ENCODE measurements around the gene MEIOB.

MEIOB gene

DNA sequence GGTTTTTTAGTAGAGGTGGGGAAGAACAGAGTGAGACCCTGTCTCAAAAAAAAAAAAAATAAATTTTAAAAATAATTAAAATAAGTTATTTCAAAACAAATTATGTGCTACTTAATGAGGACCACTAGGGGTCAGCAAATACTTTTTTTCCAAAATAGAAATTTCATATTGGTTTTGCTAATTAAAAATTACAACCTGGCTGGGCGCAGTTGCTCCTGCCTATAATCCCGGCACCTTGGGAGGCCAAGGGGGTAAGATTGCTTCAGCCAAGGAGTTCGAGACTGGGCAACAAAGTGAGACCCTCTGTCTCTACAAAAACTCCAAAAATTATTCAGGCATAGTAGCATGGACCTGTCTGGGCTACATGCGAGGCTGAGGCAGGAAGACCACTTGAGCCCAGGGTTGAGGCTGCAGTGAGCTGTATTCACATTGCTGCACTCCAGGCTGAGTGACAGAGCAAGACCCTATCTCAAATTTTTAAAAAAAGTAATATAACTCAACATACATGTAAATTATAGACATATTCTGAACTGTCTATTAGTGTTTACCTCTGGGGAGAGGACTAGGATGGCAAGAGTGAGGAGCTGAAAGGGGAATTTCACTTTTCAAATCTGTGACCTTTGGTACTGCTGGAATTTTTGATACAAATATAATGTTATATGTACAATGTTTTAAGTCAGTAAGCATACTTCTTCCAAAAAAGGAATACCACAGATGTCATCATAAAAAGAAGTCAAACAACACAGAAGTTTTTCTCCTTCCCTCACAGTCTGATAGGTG lies 8.1 kb downstream of the MEIOB start:
- H3K4me3 ChIP-seq (ENCODE audit: low read depth, low read length) = no peak overlapping the region
- in situ Hi-C loops (cut with HindIII; ENCODE audit: low sequenced_read_pairs) = no loop called here
- peak; percentile 23 for DNase-seq (ENCODE audit: low read depth)
- TF ChIP-seq, protein P1, sequence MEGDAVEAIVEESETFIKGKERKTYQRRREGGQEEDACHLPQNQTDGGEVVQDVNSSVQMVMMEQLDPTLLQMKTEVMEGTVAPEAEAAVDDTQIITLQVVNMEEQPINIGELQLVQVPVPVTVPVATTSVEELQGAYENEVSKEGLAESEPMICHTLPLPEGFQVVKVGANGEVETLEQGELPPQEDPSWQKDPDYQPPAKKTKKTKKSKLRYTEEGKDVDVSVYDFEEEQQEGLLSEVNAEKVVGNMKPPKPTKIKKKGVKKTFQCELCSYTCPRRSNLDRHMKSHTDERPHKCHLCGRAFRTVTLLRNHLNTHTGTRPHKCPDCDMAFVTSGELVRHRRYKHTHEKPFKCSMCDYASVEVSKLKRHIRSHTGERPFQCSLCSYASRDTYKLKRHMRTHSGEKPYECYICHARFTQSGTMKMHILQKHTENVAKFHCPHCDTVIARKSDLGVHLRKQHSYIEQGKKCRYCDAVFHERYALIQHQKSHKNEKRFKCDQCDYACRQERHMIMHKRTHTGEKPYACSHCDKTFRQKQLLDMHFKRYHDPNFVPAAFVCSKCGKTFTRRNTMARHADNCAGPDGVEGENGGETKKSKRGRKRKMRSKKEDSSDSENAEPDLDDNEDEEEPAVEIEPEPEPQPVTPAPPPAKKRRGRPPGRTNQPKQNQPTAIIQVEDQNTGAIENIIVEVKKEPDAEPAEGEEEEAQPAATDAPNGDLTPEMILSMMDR (IDR thresholded peaks at IDR 0.05; ENCODE audit: low read depth, low read length, missing control alignments) = peak; percentile 28

DNA sequence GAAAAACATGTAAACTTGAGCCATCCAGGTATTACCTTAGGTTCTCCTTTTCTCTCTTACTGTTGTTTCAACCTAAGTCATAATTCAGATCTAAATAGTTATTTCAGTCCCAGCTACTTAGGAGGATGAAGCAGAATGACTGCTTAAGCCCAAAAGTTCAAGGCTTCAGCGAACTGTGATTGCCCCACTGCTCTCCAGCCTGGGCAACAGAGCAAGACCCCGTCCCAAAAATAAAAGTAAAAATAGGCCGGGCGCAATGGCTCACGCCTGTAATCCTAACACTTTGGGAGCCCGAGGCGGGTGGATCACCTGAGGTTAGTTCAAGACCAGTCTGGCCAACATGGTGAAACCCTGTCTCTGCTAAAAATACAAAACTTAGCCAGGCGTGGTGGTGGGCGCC lies 9.6 kb downstream of the MEIOB start:
- DNase-seq (ENCODE audit: low read depth) = no peak
- TF ChIP-seq, protein P1 (IDR thresholded peaks at IDR 0.05; ENCODE audit: low read depth, low read length, missing control alignments) = no peak
- H3K4me3 ChIP-seq (ENCODE audit: low read depth, low read length) = no peak overlapping the region
- in situ Hi-C loops (cut with HindIII; ENCODE audit: low sequenced_read_pairs) = no loop called here

DNA sequence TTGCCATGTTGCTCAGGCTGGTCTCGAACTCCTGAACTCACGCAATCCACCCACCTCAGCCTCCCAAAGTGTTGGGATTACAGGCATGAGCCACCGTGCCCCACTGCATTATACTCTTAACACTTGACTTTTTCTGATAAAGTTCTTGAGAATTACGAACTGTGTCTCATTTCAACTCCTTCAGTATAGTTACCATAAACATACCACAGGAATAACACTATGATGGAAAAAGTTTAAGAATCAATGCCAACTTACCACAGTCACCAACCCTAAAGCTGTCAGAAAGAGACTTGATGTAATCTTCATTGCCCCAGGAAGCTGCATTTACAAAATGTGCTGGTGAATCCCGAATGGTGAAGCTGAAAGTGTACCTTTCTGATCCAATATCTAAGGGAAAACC lies 10.2 kb downstream of the MEIOB start:
- DNase-seq (ENCODE audit: low read depth) = no peak
- TF ChIP-seq, protein P1 (IDR thresholded peaks at IDR 0.05; ENCODE audit: low read depth, low read length, missing control alignments) = no peak
- H3K4me3 ChIP-seq (ENCODE audit: low read depth, low read length) = no peak overlapping the region
- in situ Hi-C loops (cut with HindIII; ENCODE audit: low sequenced_read_pairs) = no loop called here

DNA sequence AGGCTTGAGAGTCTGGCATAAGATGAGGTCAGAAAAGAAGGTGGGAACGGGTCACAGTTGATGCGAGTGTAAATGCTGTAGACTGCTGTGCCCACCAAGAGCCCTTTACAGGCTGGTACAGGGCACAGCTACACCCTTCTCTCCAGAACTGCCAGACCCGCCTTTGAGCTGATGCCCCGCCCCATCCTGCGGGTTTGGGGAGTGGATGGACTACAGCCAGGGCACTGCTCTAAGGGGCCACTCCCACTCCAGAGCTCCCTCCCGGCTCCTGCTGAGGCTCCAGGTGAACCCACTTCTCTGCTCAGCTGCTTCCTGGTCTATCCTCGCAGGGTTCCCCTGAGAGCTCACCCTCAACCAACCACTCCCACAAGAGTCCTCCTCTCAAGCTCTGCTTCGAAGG lies 12.3 kb downstream of the MEIOB start:
- DNase-seq (ENCODE audit: low read depth) = no peak
- TF ChIP-seq, protein P1 (IDR thresholded peaks at IDR 0.05; ENCODE audit: low read depth, low read length, missing control alignments) = no peak
- in situ Hi-C loops (cut with HindIII; ENCODE audit: low sequenced_read_pairs) = no loop called here
- H3K4me3 ChIP-seq (ENCODE audit: low read depth, low read length) = no peak overlapping the region

DNA sequence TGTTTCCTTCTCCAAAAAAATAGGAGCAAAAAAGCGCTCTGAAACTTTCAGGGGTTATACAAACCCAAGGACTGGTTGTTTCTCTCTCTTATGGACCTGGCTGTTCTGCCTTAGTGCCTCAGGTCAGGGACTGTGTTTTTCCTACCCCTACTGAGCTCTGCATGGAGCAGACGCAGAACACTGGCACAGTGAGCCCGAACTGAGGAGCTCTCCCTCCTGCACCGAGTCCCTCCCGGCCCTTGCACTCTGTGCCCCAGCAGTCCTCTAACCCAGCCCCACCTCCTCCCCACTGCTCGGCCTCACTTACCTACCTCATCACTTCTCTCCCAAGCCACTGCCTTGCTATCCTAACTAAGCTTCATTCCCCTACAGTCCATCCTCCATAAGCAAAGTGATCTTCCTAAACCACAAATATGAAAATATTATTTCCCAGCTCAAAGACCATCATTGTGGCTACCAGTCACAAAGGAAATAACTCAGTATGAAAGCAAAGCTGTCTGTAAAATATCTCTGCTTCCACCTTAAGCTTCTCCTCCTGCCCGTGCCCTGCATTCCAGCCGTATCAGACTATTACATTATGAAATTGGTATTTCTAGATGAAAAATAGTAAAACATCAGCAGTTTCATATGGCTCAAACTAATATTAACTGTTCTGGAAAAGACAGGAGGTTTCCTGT lies 13.6 kb downstream of the MEIOB start:
- DNase-seq (ENCODE audit: low read depth) = peak; percentile 4
- TF ChIP-seq, protein P1 (IDR thresholded peaks at IDR 0.05; ENCODE audit: low read depth, low read length, missing control alignments) = no peak
- no peak overlapping the region for H3K4me3 ChIP-seq (ENCODE audit: low read depth, low read length)
- in situ Hi-C loops (cut with HindIII; ENCODE audit: low sequenced_read_pairs) = no loop called here

DNA sequence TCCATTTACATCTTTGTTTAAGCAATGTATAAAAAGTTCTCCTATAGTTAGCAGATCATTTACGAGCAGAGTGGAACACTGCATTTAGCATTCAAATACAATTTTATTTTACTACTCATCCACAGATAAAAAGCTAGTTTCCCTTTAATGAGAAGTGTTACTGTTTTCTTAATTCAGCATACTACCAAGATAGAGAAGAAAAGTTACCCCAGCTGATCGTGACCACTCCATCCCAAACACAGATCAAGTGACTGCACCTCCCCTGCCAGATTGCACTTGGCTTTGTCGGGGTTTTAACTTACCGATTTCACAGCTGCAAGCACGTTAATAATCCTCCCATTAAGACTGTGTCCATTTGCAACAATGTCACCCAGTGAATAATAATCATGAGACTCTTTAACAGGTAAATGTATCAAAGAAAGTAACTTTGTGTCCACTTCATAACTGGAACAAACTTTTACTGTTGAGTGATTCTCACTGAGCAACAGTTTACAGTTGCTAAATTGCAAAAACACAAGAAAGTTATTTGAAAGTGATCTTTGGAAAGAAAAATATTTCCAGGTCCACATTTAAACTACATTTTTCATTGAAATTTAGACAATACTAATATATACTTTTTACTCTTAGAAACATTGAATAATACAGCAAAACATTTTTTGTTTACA lies 14.4 kb downstream of the MEIOB start:
- no peak overlapping the region for H3K4me3 ChIP-seq (ENCODE audit: low read depth, low read length)
- TF ChIP-seq, protein P1 (IDR thresholded peaks at IDR 0.05; ENCODE audit: low read depth, low read length, missing control alignments) = no peak
- DNase-seq (ENCODE audit: low read depth) = no peak
- in situ Hi-C loops (cut with HindIII; ENCODE audit: low sequenced_read_pairs) = no loop called here
